AG20443 (cell line): ENCODE results near the gene MLN.

ENCODE experiments used
- DNase-seq: peaks from one replicate; pipeline ENCODE4 v3.0.0; 2012; ENCODE audit warnings: low spot score, mixed read lengths

The MLN gene

DNA sequence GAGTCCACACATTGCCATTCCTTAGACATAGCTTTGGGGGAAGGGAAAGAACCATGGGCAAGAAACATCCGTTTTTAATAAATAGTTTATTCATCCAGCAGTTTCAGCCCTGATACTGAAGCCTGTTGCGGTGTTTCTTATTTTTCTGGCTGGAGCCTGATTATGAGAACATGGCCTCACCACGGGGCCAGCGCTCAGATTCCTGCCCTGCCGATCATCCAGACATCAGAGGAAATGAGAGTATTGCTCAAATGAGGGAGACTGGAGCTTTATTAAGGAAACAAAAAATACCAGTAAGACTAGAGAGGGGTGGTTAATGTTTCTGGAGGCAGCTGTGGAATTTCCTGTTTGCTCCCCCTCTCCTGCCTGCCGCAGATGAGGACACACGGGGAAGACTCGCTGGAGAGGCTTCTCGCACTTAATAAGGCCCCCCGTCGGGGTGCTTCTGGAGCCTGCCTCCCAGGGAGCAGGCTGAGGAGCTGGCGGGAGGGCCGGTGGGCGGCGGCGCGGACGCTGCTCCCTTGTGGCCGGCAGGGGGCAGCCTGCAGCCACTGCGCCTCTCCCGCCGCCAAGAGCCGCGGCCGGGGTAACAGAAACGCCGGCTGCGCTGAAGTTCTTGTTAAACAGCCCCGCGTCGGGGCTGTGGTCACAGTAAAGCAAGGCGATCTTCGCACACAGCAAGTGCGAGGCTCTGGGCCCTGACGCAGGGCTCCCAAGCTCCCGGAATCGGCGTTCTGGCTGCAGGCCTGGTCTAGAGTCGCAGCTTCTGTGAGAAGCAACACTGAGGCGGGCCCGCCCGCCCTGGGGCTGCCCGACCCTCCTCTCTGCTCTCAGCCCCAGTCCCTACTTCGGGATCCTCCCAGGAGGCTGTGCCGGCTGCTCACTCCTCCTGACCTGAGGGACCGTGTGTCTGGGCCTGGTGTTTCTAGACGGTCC, 32.4 kb downstream of the MLN start:
- peak; percentile 94 for DNase-seq

DNA sequence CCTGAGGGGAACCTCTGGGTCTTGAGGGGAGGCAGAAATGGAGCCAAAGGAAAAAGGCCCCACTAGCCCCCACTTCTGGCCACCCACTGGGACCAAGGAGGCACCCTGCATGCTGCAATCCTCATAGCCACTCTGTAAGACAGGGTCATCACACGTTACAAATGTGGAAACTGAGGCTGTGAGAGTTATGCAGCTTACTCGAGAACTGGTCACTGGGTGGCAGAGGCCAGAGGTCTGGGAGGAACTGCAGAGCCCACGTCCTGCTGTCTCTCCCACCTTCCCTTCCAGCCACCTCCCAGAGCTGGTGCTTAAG, 33.0 kb downstream of the MLN start:
- DNase-seq = no peak

- DNase-seq = no peak
These were observed 33.5 kb downstream of the MLN start for GRCh38 chr6:33770124-33770832.

DNA sequence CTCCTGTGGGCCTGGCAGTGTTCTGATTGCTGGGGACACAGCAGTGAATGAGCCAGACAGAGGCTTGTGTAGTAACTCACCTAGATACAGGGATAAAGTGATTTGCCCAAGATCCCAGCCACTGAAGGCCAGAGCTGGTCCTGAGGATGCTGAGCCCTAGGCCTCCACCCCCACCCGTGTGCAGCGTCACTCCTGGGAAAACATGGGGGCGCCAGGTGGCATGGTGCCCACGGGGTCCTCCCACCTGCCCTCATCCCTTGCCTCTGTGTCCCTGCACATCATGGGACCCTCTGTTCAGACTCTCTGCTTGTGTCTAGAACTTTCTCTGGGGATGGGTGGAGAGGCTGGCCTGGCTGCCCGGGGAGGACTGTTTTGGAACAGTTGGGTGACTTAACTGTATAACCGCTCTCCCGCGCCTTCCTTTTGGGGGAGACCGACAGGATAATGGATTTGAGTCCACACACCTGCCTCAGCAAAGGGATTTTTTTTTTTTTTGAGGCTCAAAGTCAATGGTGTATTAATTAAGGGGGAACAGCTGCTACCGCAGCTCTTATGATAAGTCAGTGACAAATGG, 34.5 kb downstream of the MLN start:
- DNase-seq = no peak

GRCh38 chr6:33768644-33769120, 35.1 kb downstream of the MLN start:
- DNase-seq = peak; percentile 90

- DNase-seq = no peak
These were observed 36.6 kb downstream of the MLN start for GRCh38 chr6:33766921-33767907.

GRCh38 chr6:33765368-33765767, 38.4 kb downstream of the MLN start:
- no peak for DNase-seq

DNA sequence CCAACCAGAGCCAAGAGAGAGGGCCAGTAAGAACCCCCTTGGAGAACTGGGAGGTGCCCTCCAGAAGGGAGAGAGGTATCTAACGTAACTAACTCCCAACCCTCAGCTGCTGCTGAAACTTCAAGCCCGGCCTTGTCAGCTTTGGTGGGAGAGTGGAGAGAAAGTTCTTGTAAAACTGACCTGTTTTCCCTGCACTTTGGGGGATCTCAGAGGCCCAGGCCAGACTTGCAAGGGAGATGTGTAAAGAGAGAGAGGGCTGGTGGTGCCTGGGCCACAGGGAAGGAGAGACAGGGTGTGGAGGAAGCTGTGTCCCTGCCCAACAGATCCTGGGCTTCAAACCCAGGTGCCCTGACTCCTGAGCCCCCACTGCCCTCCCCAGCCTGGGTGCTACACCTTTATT, 39.8 kb downstream of the MLN start:
- DNase-seq = no peak

DNA sequence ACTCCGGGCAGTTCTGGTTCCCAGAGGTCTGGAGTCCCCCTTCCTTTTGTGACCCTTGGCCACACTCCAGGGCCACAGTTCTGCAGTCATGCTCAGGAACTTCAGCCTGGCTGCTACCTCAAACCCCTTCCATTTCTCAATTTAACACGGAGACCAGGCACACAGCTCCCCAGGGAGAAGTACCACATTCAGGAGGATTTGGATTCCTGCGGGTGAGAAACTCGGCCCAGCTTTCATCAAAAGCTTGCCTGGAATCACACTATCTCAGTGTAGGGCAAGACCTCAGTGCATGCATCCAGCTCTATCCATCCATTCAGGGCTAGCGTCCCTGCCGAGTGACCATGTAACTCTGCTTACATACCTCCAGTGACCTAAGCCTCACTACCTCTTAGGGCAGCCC, 40.3 kb downstream of the MLN start:
- no peak for DNase-seq

GRCh38 chr6:33762713-33763112, 41.1 kb downstream of the MLN start:
- no peak for DNase-seq

- peak; percentile 72 for DNase-seq
These were observed 41.7 kb downstream of the MLN start for GRCh38 chr6:33761922-33762629.

- DNase-seq = no peak
These were observed 42.3 kb downstream of the MLN start for GRCh38 chr6:33761581-33761921.

- DNase-seq = no peak
These were observed 43.7 kb downstream of the MLN start for GRCh38 chr6:33759887-33760629.

DNA sequence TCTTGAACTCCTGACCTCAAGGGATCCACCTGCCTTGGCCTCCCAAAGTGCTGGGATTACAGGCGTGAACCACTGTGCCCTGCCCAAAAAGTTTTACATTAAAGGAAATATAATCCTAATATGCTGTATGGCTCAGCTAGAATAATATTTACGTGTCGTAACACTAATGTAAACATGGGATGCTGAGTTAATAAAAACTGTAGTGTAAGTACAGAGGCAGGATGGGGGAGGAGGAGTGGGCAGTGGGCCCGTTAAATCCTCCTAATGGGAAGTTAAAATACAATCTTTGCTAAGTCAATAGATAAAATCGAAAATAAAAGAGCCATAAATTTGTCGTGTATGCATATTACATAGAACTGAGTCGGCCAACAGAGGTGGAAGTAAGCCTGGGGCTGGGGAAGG, 45.0 kb downstream of the MLN start:
- DNase-seq = no peak

DNA sequence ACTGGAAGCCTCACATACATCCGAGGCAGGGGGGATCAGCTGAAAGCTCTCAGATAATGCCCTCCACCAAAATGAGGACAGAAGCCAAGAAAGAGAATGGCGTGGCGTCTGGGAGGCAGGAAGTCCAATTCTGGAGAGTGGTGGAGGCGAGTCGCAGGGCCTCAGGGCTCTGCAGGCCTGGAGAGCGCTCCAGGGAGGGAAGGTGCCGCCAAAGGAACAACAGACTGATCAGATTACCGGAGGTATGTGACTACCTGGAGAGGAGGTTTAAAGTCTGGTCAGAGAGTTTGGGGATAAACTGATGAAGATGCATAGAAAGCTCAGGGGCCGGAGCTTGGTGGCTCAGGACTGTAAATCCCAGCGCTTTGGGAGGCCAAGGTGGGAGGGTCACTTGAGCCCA, 45.9 kb downstream of the MLN start:
- DNase-seq = no peak

DNA sequence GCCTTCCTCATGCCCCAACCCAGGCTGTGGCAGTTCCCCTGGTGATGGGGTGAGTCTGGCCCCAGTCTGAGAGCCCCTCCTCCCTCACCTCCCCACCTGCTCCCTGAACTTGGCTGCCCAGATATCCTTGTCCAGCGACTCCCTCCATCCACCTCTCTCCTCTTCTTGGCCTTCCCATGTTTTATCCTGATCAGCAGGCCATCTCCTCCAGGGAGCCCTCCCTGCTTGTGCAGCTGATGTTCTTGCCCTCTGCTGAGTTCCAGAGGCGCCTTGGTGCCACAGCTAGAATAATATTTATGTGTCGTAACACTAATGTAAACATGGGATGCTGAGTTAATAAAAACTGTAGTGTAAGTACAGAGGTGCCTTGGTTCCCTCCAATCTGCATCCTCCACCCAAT, 46.7 kb downstream of the MLN start:
- no peak for DNase-seq

- DNase-seq = no peak
These were observed 47.4 kb downstream of the MLN start for GRCh38 chr6:33756211-33756954.

DNA sequence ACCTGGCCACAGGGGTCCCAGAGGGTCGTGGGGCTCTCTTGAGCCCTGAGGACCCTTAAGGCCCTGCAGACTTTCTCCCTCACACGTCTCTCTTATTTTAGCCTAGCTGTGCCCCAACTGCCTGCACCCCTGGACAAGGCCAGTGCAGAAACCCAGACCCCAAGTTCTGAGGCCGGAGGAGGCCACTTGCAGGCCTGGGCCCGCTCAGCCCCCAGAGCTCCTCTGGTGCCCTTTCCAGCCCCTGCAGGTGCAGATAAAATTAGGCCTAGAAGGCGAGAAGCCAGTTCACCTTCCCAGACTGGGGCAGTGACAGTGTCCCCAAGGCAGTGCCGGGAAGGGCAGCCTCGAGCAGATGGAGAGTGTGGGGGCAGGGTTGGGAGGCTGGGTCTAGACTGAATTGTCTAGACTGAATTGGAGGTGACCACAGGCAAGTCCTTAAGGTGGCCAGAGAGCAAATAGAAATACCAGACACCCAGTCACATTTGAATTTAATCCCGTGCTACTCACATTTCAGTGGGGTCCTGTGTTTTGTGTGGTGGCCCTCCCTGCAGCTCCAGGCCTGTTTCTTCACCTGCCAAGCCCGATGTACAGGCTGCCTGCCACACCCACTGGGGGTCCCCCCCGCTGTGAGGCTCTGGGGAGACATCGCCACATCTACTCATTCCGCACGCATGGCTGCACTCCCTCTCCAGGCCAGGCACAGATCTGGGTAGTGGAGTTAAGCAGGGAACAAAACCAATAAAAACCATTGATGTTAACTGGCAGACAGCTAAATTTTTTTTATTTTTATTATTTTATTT, 48.5 kb downstream of the MLN start:
- DNase-seq = no peak

GRCh38 chr6:33754222-33754621, 49.6 kb downstream of the MLN start:
- no peak for DNase-seq
